GM18502 (cell line): ENCODE measurements around the gene TTC7B.

Experiments
- ATAC-seq: cut with Tn5 transposase; IDR thresholded peaks from one replicate; pipeline ENCODE4 v1.9.1; 2021; ENCODE audit warnings: mild to moderate bottlenecking; ENCODE audit not compliant: unreplicated experiment, poor library complexity

TTC7B gene

GRCh38 chr14:90582166-90582565 lies 234.1 kb downstream of the TTC7B start:
- no peak for ATAC-seq

- ATAC-seq: no peak
These were observed 234.5 kb downstream of the TTC7B start for GRCh38 chr14:90581745-90582144.

DNA sequence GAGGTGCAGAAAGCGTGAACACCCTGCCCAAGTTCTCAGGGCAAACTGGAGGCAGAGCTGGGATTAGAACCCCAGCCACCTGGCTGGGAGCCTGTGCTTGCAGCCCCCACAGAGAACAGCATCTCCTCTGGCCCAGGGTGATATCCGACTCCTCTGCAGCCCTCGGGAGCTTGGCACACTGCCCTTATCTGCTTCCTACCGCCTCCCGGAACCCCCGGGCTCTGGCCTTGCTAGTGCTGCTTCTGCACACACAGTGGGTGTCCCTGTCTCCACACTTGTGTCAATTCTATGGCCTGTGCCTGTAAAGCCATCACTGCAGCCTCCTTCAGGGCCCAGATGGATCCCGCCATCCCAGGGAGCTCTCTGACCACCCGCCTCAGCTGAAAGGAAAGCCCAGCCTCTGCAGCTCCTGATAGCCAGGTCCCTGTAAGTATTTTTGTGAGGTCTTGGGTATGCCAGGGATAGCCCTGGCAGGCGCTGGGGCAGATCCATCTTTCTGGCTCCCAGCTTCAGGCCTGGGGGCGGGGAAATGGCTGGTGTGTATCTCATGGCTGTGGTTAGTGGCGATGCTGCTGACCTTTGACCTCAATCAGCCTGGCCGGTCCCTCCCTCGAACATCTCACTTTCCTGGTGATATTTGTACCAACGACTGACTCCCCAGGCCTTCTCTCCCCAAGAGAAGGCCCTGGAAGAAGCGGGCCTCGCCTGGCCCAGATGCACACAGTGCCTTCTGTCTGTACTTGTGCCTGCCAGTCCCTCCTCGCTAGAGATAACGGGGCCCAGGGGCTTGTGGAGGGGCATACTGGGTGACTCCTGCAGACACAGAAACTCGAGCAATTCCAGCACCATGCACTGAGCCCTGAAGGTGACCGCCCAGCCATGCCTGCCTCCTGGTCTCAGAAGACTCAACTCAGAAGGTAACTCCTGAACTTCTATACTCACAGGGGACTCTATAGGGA lies 235.6 kb downstream of the TTC7B start:
- no peak for ATAC-seq

GRCh38 chr14:90579816-90580215 lies 236.4 kb downstream of the TTC7B start:
- ATAC-seq: no peak

DNA sequence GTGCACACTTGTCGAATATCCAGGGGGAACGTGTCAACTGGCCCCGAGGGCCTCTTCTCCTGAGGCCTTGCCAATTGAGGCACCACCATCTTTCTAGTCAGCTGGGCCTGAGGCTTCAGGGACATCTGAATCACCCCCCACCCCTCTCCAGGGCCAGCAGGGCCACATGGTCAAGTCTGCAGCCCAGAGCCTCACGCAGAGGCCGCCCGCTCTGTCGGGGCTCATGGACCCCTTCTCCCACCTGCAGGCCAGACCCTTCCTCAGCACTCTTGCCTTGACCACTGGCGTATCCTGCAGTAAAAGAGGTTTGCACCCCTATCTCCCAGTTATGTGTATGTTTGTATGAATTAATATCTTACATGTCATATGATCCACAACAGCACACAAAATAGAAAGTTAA lies 237.1 kb downstream of the TTC7B start:
- no peak for ATAC-seq

DNA sequence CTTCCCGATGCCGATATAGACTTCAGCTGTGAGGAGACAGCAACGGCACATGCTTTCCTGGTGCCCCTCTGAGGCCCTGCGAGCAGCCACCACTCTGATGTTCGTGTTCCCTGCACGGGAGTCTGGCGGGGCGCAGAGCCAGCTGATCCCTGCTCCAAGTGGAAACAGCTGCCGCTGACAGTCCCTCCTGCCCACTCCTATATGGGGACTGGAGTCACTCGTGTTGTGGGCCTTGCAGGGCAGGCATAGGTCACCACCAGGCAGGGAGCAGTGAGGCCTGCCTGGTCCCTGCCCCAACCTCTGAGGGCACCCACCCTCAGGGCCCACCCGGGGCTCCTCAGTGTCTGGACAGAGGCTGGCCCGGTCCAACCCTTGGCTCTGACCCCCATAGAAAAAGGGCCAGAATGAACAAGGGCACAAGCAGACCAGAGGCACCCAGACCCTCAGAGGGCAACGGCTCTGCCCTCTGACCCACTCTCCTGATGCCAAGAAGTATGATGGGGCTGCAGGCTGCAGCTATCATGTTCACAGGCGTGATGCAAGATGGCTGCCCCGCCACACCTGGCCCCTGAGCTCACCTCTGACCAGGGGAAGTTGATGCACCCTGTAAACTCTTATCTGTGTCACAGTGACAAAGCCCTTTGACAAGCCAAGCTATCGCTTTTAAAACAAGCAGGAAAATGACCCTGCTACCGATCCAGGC lies 237.8 kb downstream of the TTC7B start:
- no peak for ATAC-seq

DNA sequence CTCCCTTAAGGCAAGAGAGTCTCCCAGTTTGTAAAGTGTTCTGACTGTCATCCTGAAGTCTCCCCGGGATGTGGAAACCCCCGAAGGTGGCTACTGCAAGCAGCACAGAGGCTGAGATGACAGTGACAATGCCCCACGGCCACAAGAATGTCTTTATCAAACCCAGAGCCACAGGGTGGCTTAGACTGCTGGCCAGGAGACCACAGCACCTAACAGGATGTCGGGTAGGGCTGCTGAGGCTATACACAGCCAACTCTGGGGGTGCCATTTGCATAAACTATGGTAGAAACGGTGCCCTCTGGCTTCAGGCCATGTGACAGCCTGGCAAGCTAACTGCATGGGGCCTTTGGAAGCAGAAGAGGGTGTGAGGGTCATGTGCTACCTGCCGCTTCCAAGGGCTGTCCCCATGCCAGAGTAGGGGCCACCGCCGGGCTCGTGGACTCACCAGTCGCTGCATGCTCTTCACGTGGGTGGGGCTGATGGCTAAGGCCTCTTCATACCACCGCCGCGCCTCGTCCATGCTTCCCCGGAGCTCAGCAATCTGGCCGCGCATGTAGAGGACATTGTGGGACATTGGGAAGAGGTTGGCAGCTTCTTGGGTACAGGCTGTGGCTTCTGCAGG lies 238.5 kb downstream of the TTC7B start:
- ATAC-seq: no peak

DNA sequence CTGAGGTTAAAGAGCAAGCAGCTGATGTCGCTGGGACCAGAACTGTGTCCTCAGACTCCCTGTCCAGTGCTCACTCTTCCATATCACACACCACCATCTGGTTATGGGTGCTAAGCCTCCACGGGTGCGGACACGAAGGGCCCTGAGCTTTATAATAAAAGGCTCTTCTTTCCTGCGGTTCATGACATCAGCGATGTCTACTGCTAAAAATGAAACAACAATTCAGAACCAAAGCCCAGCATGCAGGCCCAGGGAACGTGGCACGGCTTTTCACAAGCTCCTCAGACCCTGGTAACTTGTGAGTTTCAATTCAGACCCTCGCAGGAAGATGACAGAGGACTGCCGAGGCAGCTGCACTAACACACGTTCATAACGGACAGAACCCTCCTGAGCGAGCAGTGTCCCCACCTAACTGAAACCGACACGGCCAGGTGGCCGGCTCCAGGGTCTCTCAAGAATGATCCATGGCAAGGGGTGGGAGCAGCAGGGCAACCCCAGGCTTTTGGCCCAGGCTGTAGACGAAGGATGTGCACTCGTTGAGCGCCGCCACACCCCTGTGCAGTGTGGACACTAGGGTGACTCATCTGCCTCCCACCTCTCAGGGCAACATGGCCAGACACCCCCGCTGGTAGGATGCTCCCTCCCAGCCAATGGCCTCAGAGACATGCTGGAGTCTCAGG lies 239.1 kb downstream of the TTC7B start:
- no peak for ATAC-seq

DNA sequence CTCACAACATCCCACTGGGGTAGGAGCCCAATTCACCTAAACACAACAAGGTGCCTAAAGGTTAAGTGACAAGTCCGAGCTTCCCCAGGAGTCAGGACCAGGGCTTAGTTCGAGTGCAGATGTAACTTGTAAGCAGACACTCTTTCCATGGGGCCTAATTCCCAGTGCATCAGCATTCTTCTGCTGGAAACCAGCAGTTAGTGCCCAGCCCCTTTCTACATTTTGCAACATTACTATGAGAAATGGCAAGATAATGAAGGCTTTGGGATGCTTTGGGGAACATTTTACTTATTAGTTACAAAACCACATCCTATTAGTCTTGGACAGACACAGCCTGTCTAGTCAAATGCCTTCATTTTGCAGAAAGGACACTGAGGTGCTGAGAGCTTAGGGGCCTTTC lies 239.6 kb downstream of the TTC7B start:
- ATAC-seq: no peak

DNA sequence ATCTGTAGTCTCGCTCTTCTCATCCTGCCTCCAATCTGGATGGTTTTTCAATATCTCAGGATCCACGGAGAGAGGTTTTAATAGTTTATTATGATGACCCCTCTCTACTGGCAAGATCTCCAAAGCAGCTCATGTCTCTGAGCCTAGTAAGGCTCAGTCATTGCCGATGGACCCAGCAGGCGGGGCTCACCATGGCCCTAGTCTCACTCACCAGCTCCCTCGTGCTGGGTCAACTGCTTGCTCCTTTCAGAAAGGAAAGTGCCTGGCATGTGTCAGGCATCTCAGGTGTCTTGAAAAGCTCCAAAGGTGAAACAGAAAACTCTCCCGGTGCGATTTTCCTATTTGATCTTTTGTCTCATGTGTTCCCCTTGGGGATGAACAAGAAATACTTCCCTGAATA lies 240.4 kb downstream of the TTC7B start:
- ATAC-seq: no peak

DNA sequence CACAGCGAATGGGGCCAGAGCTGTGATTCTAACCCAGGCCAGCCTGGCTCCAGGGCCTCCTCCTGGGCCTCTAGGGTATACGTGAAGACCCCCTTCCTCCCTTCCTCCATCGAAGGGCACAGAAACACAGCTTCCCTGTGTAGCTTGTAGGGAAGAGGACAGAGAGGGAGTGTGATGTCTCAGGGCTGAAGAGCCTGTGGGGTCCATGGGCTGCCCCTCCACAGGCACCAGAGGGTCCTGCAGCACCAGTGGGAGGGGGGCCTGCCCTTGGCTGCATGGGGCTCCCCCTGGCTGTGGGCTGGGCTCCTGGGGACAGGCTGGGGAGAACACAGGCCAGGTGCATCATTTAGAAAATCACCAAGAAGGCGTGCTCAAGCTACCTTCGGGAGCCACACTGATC lies 240.9 kb downstream of the TTC7B start:
- no peak for ATAC-seq

- ATAC-seq: no peak
These were observed 241.8 kb downstream of the TTC7B start for GRCh38 chr14:90574188-90575131.

- ATAC-seq: no peak
These were observed 242.7 kb downstream of the TTC7B start for GRCh38 chr14:90573385-90574105.

DNA sequence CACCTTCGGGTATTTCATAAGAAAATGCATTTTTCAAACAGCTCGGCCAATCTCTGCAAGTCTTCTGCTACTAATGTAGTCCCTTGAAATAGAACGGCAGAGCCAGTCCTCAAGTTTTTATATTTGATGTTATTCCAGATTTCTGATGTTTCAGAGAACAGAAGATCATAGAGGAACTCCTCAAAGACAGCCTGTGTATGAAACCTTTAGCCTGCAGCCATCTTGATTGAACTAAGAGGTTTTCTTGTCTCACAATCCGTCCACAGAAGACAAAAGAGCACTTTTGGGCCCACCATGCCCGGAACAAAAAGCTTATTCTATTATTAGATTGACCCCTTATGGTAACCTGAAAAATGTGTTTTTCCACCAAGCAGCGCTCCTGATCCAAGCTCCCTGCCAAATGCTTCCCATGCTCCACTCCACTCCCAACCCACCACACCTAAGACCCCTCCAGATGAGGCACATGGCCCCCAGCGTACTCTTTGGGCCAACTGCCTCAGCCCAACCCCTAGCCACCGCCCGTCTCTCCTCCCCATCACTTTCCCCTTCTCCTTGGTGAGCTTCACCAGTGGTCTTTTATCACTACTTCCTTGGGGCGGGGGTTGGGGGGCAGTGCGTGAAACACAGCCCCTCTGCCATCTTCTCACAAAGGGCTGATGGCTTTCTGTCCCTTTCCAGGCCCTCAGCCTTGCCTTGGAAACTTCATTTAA lies 243.6 kb downstream of the TTC7B start:
- ATAC-seq: no peak

GRCh38 chr14:90571149-90571947 lies 244.9 kb downstream of the TTC7B start:
- no peak for ATAC-seq

DNA sequence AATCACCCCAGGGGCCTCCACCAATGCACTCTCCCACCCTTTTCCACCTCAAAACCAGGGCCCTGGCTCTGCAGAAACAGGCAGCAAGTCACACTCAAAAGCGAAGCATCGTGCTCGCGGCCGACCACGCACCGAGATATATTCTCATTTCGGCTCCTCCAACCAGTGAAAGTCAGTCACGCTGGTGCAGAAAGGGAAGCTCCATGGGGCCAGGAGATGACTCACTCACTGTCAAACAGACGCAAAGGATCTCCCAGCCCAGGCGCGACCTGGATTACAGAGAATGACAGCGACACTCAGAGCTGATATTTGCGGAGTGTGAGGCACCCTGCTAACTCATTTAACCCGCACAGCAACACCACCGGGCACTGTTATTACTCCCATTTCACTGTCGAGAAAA lies 245.8 kb downstream of the TTC7B start:
- ATAC-seq: no peak

- ATAC-seq: no peak
These were observed 246.4 kb downstream of the TTC7B start for GRCh38 chr14:90569606-90570387.
